ENCODE data around the gene FRMD3.

FRMD3 gene

DNA sequence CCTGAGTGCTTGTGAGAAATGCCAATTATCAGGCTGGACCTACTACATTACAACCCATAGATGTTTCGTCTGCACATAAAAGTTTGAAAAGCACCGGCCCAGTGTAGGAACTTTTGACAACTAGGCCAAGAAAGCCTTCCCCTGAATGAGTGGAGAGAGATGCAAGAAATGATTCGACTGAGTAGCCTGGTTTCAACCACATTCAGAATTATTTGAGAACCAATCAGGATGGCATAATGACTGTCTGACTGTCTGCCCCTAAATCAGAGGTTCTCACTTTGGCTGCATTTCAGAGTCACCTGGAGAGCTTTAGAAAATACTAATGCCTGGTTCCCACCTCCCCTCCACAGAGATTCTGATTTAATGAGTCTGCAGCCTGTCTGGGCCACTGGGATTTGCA, 61.1 kb downstream of the FRMD3 start:
- Histone ChIP-seq H3K36me3 (ENCODE audit: control insufficient read depth, insufficient read depth, low read length) (no peaks in the 10 kb centered on the region), H3K27ac (no peak overlapping the region), H3K27me3 (ENCODE audit: control insufficient read depth, insufficient read depth, low read length) (no peaks in the 10 kb centered on the region), H3K4me1 (peaks cover 20% of the 10 kb centered on the region), H3K9ac (no peak overlapping the region), H2AFZ (no peak overlapping the region), H3K4me2 (ENCODE audit: low read length) (no peak overlapping the region), H3K79me2 (peaks cover 25% of the 10 kb centered on the region), H3K4me3 (ENCODE audit: low read depth, low read length) (no peak overlapping the region), H3K9me3 (ENCODE audit: control insufficient read depth, low read length) (no peaks in the 10 kb centered on the region)
- TF ChIP-seq, protein P1, sequence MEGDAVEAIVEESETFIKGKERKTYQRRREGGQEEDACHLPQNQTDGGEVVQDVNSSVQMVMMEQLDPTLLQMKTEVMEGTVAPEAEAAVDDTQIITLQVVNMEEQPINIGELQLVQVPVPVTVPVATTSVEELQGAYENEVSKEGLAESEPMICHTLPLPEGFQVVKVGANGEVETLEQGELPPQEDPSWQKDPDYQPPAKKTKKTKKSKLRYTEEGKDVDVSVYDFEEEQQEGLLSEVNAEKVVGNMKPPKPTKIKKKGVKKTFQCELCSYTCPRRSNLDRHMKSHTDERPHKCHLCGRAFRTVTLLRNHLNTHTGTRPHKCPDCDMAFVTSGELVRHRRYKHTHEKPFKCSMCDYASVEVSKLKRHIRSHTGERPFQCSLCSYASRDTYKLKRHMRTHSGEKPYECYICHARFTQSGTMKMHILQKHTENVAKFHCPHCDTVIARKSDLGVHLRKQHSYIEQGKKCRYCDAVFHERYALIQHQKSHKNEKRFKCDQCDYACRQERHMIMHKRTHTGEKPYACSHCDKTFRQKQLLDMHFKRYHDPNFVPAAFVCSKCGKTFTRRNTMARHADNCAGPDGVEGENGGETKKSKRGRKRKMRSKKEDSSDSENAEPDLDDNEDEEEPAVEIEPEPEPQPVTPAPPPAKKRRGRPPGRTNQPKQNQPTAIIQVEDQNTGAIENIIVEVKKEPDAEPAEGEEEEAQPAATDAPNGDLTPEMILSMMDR (IDR thresholded peaks at IDR 0.05) = no peak

GRCh38 chr9:83476513-83476912, 61.7 kb downstream of the FRMD3 start:
- H3K4me1 ChIP-seq = peaks cover 20% of the 10 kb centered on the region
- H3K9ac ChIP-seq = no peak overlapping the region
- H3K4me3 ChIP-seq (ENCODE audit: low read depth, low read length) = no peak overlapping the region
- H3K4me2 ChIP-seq (ENCODE audit: low read length) = no peak overlapping the region
- no peak overlapping the region for H2AFZ ChIP-seq
- H3K36me3 ChIP-seq (ENCODE audit: control insufficient read depth, insufficient read depth, low read length) = no peaks in the 10 kb centered on the region
- no peaks in the 10 kb centered on the region for H3K9me3 ChIP-seq (ENCODE audit: control insufficient read depth, low read length)
- TF ChIP-seq, protein P1 (IDR thresholded peaks at IDR 0.05) = no peak
- H3K27ac ChIP-seq = no peak overlapping the region
- peaks cover 25% of the 10 kb centered on the region for H3K79me2 ChIP-seq
- no peaks in the 10 kb centered on the region for H3K27me3 ChIP-seq (ENCODE audit: control insufficient read depth, insufficient read depth, low read length)

DNA sequence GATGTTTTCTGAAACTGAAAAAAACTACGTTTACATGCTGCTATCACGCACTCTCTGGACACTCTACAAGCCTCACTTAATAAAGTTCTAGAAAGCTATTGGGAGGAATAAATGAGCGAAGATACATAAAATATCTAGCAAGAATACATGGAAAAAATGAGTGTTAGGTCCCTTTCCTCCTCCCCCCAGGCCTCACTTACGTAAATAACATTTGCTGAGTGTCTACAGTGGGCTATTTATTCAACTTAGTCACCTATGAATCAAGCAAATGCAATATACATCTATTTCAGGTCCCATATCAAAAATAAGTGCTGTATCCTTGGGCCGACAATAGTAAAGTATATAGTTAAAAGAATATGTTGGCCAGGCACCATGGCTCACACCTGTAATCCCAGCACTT, 62.5 kb downstream of the FRMD3 start:
- TF ChIP-seq, protein P1 (IDR thresholded peaks at IDR 0.05) = no peak
- H3K27ac ChIP-seq = peak overlapping the region; percentile 11

GRCh38 chr9:83474631-83475030, 63.6 kb downstream of the FRMD3 start:
- Histone ChIP-seq H2AFZ (no peak overlapping the region), H3K79me2 (peaks cover 25% of the 10 kb centered on the region), H3K4me1 (peaks cover 33% of the 10 kb centered on the region), H3K4me3 (ENCODE audit: low read depth, low read length) (no peak overlapping the region), H3K9me3 (ENCODE audit: control insufficient read depth, low read length) (no peaks in the 10 kb centered on the region), H3K9ac (no peak overlapping the region), H3K4me2 (ENCODE audit: low read length) (no peak overlapping the region), H3K27ac (no peak overlapping the region), H3K36me3 (ENCODE audit: control insufficient read depth, insufficient read depth, low read length) (no peaks in the 10 kb centered on the region), H3K27me3 (ENCODE audit: control insufficient read depth, insufficient read depth, low read length) (no peaks in the 10 kb centered on the region)
- TF ChIP-seq, protein P1 (IDR thresholded peaks at IDR 0.05) = no peak

More for the DNA sequence above, 62.5 kb downstream of the FRMD3 start:
- no peak overlapping the region for H2AFZ ChIP-seq
- peaks cover 26% of the 10 kb centered on the region for H3K4me1 ChIP-seq
- no peak overlapping the region for H3K4me3 ChIP-seq (ENCODE audit: low read depth, low read length)
- H3K36me3 ChIP-seq (ENCODE audit: control insufficient read depth, insufficient read depth, low read length) = no peaks in the 10 kb centered on the region
- H3K79me2 ChIP-seq = peaks cover 25% of the 10 kb centered on the region
- H3K9me3 ChIP-seq (ENCODE audit: control insufficient read depth, low read length) = no peaks in the 10 kb centered on the region
- no peak overlapping the region for H3K9ac ChIP-seq
- no peak overlapping the region for H3K4me2 ChIP-seq (ENCODE audit: low read length)
- no peaks in the 10 kb centered on the region for H3K27me3 ChIP-seq (ENCODE audit: control insufficient read depth, insufficient read depth, low read length)

DNA sequence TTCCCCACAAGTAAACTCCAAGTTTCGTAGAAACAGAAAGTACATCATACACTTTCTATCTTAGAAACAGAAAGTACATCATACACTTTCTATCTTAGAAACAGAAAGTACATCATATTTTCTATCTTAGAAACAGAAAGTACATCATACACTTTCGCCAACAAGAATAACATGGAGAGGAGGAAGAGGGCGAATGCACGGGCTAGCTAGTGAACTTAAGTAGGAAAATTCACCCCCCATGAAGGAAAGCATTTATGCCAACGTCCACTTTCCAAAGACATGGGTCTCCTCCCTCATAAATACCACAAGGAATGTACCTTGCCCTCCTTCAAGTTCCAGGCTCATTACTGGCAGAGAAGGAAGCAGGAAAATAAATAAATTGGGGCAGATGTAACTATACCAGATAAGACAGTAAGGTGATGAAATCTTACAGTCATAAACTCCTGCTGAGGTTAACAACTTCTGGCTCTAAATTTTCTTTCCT, 64.7 kb downstream of the FRMD3 start:
- Histone ChIP-seq H3K4me1 (peaks cover 41% of the 10 kb centered on the region), H3K9ac (no peak overlapping the region), H3K27me3 (ENCODE audit: control insufficient read depth, insufficient read depth, low read length) (no peaks in the 10 kb centered on the region), H3K79me2 (peaks cover 31% of the 10 kb centered on the region), H3K36me3 (ENCODE audit: control insufficient read depth, insufficient read depth, low read length) (no peaks in the 10 kb centered on the region), H3K9me3 (ENCODE audit: control insufficient read depth, low read length) (no peaks in the 10 kb centered on the region), H3K27ac (peak overlapping the region; percentile 42), H3K4me3 (ENCODE audit: low read depth, low read length) (peak overlapping the region; percentile 22), H2AFZ (no peak overlapping the region), H3K4me2 (ENCODE audit: low read length) (peak overlapping the region; percentile 22)
- TF ChIP-seq, protein P1 (IDR thresholded peaks at IDR 0.05) = no peak
